HS-5 (cell line): ENCODE data around the gene RAE1.

Experiments used
- DNase-seq: peaks from one replicate; pipeline ENCODE4 v3.0.0-alpha.2; 2012; ENCODE audit warnings: low read depth

The RAE1 gene

DNA sequence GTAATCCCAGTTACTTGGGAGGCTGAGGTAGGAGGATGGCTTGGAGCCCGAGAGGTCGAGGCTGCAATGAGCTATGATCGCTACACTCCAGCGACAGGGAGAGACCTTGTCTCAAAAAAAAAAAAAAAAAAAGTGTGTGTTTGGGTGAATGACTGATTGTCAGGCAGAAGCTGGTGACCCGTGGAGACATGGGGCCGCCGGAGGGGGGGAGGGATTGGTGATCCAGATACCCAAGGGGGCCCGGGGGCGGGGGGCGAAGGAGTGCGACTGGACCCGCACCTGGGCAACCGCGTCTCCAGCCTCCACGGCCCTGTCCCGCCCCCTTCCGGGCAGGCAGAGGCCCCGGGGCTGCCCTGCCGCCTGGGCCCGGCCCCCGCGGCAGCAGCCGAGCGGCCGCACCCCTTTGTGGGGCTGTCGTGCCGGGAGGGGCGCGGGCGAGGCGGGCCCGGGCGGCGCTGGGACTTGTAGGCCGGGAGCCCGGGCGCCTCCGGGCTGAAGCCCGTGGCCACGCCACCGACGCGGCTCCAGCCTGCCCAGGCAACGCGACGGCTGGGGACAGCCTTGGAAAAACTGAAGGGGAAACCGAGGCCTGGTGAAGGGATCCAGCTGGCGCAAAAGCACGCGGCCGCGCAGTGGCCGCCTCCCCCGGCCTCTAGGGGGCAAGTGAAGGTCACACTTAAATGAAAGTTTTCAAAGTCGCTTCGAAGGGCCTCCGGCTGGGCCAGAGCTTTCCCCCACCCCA is 38.1 kb downstream of the RAE1 start:
- DNase-seq = no peak

DNA sequence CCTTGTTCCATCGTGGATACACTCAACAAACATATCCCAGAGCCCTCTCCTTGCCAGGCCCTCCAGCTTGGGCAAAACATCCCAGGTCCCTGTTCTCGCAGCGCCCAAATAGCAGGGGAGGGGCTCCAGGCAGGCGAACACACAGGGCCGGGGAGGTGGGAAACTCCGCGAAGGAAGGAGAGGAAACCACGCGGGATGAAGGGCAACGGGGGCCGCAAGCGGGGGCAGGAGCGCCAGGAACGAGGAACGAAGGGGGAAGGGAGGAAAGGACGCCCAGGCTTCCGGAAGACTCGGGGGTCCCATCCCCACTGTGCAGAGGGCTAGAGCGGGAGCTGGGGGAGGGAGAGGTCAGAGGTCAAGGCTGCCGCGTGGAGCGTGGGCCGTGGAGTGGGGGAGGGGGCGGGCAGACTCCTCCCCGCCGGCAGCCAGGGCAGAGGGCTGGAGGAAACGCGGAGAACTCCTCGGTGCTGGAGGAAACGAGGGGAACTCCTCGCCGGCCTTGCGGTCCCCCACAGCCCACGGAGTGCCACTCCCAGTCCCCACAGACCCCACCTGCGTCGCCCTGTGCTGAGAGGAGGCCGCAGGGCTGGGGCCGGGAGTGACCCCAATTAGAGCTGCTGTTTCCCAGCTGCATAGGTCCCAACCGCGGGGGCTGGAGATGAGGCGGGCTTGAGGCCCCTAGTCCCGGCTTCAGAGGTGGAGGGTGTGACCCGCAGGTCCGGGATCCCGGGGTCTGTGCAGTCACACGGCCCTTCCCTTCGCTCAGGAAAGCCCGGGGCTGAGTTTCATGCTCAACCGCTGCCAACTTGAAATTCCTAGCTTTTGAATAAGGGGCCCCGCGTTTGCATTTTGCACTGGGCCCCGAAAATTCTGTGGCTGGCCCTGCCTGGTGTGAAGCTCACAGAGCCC is 38.9 kb downstream of the RAE1 start:
- no peak for DNase-seq

DNA sequence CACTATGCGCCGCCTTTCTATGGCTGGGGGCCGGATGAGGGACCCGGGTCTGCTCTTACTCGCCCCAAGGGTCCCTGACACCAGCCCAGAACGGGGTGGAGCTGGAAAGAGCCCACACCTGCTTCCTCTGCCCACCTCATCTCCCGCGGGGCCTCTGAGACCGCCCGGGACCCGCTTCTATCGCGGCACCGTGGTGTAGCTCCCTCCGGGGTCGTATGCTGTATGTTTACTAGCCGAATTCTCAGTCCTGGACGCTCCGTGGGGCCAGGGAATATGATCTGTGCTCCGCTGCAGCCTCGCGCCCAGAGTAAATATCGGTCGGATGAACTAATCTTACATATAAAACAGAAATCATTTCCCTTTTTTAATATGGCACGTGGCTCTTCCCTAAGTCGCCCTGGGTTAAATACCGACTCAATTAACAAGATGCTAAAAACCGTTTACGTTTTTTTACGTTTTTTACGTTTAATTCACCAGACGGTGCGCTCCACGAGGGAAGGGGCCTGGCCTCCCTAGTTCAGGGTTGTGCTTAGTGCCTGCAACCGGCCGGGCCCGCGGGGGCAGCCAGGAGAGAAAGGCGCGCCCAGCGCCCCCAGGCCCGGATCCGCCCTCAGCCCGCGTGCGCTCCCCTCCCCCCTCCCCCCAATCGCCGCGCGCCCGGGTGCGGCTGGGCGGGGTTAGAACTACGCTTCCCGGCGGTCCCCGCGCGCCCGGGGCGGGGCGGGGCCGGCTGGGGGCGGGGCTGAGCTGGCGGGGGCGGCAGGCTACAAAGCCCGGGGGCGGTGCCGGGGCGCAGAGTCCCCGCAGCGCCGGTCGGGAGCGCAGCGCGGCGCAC is 39.8 kb downstream of the RAE1 start, which contains the start of gene RBM38:
TSS of gene RBM38 (plus strand) at position 793 of the 835 bp plus-strand sequence. CDS start 186 bp downstream, outside the sequence.
- DNase-seq = no peak

DNA sequence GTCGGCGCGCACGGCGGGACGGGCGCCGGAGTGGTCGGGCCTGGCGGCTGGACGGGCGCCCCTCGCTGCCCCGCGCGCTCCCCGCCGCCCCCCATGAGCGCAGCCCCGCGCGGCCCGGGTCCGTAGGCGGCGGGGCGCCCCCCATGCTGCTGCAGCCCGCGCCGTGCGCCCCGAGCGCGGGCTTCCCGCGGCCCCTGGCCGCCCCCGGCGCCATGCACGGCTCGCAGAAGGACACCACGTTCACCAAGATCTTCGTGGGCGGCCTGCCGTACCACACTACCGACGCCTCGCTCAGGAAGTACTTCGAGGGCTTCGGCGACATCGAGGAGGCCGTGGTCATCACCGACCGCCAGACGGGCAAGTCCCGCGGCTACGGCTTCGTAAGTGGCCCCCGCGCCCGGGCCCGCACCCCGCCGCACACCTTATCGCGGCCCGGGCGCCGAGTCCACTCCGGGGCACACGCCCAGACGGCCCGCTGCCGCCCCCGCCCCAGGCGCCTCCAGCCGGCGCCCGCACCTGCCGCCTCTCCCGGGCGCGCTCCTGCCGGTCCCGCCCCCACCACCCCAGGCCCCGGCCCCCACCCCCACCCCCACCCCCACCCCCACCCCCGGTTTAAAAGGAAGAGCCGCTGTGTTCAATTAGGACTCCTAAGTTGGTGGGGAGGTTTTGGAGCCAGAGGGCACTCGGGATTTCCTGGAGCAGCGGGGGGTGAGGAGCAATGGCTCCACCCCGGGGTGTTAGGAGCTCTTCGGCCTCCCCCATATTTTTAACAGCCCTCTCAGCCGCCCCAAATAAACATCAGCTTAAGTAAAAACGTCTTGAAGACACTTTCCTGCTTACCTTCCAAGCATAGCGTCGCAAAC is 40.6 kb downstream of the RAE1 start:
- DNase-seq = no peak

DNA sequence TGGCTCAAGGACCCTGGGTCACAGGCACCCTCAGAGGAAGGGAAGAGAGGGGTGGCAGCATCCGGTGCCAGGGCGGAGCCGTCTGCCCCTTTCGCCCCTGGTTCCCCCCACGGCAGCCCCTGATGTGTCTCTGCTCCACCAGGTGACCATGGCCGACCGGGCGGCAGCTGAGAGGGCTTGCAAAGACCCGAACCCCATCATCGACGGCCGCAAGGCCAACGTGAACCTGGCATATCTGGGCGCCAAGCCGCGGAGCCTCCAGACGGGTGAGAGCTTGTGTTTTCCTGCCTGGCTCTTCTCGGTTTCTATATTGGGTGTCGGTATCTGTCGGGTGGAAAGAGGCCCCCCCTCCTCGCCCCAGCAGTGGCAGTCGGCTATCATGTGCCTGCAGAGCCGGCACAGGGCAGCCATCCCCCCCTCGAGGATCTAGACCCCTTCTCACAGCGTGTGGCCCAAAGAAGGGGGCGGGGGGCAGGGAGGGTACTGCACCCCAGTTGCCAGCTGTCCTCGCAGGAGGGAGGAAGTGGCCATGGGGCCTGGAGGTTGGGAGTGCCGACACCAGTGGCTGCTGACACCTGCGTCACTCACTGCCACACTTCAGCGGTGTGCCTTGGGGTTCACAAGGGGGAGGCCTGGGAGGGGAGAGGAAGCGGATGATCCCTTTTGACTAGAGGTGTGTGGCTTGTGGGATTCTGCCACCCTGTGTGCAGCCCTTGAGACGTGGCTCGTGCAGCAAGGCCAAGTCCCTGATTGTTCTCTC is 41.6 kb downstream of the RAE1 start:
- DNase-seq = no peak

DNA sequence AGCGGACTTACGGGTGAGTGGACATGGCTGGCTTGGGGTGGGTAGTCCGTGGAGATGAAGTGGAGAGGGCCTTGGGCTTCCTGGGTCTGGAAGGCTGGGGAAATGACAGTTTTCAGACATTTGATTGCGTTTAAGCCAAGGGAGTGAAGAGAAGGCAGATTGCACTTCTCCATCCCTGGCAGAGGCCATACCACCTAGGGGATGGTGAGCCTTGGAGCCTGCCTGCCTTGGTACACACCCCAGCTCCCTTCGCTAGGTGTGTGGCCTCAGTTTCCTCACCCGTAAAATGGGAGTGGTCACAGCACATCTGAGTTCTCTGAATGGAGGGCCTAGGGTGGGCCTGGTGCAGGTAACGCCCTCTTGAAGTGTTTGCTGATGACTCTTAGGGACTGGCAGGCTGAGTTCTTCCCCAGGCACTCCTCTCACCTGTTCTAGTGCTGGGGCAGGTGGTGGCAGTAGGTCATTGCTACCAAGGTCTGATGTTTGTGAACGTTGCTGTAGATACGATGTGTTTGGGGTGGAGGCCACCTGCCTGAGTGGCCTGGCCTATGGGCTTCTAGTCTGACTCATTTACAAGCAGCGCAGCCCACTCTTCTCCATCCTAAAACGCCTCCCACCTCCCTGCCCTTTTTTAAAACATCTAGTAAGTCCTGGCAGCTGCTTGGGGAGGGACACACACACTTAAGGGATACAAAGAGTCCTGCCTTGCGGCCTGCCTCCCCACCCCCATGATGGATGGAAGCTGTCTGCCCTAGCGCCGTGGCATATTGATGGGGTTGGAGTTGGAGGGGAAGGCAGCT is 42.5 kb downstream of the RAE1 start:
- DNase-seq = no peak

DNA sequence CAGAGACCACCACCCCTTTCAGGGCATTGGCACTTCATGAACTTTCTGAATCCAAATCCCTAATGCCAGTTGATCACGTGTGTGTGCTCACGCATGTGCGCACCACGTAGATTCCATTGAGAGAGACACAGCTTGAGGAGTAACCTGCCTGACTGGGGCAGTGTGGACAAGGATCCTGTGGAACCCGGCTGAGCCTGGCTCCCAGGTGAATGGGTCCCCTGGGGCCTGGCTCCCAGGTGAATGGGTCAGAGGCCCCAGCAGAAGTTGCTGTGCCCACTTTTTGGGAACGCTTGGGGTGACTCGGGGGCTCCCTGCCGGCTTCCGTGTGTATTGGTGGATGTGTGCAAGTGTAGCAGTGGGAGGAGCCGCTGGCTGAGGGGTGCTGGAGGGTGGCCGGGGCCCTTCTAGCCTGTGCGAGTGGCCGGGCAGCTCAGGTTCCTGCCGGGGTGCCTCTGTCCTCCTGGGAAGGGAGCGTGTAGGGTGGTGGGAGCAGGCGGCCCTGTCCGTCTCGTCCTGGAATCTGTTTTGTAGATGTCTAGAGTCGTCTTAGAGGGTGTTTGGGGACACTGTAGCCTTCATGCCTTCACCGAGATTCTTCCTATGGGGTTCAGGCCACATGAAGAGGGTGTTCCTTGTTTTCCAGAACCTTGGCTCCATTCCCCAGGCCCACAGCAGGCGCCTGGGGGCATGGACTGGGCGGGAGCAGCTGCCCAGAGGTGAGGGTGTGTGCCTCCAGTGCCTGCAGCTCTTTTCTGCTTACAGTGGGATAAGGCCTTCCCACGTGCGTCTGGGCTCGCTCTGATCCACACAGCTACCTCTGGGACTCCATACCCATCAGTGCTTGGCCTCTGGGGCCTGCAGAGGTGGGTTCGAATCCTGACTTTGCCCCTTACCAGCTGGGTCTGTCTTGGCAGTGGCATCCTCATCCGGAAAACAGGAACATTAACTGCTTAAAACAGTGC is 43.3 kb downstream of the RAE1 start:
- no peak for DNase-seq

DNA sequence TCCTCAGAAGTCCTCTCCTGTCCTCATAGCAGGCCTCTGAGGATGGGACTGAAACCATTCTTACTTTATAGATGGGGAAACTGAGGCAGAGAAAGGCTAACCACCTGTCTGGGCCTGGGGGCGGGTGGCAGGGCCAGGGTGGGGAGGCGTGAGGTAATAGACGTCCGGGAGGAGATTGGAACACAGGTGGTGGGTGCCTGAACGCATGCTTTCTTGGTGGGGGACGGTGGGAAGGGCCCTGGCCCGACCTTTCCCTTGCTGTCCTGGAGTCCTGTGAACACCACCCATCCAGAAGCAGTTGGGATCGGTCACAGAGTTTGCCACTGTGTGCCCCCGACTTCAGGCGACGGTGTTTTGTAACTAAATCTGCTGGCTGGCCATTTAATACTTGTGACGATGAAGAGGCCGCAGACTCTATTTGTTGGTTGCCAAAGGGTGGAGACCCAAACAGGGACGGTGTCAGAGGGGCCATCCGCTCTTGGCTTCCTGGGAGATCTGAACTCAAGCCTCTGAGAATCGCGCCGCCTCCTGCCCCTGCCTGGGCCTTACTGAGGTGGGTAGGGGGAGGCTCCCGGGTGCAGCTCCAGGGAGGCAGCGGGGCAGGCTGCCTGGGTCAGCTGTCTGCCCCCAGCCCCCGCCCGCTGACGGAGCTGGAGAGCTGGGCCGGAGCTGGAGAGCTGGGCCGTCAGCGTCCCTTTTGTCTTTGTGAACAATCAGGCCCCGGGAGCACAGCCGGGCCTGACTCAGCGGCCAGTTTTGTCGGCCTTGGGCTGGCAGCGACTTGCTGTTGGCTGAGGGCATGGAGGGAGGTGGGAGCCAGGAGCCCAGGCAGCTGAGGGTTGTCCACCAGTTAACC is 44.3 kb downstream of the RAE1 start:
- DNase-seq = no peak

DNA sequence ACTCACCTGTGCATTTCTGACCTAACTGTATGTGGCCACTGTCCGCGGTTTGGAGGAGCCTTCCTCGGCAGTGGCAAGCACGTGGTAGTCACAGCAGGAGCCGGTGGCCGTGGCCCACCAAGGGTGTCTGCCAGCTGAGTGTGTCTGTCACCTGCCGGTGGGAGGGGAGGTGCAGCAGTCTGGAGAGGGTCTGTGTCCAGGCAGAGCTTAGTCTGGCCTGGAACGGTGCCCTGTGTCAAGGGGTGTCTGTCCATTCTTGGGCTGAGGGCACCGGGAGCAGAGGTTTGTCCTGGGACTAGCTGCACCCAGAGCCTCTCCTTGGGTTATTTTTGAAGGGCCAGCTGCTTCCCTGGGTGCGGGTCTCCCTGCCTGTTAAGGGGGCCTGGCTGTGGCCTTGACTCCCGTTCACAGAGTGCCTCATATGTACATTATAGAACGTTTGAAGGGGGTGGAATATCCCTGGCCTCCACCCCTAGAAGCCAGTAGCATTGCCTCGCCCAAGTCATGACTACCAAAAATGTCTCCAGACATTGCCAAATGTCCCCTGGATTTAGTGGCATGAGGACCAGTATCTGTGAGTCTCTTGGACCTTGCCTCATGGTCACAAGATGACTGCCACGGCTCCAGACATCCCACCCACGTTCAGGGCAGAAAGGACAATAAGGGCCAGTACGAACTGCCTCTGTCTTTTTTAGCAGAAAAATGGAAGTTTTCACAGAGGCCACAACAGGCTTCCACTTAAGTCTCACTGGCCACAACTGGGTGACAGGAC is 45.3 kb downstream of the RAE1 start:
- DNase-seq = no peak

DNA sequence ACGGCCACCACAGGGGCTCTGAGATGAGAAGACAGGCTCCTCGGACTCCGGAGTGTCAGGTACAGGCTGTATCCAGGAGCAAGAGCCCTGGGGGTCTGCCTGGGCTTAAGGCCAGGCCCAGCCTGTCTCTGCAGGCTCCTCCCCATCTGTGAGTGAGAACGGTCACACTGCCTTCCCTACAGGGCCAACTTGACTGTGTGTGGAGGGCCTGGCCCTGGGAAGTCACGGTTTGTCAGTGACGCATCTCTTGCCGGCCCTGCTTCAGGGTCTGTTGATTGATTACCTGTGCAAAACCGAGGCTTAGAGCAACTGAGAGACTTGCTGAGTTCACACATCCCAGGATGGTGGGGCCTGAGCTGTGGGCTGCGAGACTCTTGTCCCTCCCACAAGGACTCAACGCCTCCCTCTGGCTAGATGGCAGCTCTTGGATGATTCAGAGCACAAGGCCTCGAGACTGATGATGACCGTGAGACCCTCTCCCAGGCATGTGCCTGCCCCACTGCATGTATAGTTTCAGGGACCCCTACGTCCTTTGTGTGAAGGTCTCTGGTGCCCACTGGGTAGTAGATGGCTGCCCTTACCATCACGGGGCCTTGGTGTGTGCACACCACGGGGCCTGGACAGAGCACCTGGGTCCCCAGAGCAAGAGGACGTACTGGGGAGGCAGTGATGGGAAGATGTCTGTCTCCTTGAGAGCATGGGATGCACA is 46.1 kb downstream of the RAE1 start:
- no peak for DNase-seq

DNA sequence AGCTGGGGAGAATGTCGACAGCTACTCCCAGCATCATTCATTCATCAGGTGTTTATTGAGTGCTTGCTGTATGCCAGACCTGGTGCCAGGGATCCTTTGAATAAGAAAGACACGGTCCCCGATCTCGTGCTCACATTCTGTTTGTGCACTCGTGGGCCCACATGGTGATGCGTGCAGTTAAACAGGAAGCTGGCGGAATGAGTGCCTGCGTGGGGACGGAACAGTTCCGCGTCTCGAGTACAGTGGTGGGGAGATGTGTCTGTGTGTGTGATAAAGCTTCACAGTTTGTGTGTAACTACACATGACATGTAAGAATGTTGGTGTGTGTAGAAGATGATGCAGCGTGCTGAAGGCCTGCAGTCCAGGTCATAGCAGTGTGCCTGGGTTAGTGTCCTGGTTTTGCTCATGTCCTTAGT is 46.6 kb downstream of the RAE1 start:
- no peak for DNase-seq

DNA sequence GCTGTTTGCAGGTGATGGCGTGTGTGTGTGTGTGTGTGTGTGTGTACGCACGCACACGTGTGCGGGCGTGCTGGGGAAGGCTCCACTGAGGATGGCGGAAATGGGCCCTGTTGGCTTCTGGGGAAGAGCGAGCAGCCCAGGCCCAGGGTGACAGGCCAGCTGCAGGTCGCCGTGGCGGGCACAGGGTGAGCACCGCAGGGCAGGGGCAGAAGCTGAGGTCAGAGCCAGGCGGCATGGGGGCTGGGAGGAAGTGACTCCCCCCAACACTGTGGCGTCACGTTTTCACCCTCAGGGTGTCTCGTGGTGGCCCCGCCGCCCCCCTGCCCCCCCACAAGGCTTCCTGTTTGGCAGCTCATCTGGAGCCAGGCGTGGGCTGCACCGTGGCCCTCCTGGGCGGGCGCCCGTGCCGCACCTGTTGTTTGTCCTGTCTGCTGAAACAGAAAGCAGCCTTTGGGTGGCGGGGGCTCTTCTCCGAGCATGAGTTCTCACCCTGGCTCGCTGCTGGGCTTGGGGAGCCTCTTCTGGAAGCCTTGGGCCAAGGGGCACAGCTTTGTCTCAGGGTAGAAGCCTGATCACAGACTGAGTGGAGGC is 47.3 kb downstream of the RAE1 start:
- no peak for DNase-seq

DNA sequence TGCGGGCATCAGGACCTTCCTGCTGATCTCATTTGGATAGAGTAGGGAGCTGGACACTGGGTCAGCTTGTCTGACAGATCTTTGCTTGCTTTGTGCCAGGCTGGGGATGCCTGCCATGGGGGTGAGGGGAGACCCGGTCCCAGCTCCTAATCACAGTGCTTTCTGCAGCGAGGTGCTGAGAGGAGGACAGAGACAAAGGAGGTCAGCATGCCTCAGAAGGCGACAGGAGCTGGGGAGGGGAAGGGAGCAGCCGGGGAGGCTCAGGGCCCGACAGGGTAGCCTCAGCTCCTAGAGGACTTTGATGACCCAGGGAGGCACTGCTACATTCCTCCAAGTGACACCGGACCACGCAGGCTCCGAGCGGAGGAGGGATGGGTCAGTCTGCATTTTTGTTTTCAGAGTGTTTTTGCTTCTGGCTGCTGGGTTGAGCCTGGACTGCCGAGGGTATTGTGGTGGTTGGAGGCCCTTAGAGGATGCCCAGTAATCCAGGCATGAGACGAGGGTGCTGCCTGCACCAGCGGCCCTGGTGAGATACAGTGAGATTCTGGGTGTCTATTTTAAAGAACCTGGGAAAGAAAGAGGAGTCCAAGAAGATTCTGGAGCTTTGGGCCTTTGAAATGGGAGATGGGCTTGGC is 48.0 kb downstream of the RAE1 start:
- no peak for DNase-seq

DNA sequence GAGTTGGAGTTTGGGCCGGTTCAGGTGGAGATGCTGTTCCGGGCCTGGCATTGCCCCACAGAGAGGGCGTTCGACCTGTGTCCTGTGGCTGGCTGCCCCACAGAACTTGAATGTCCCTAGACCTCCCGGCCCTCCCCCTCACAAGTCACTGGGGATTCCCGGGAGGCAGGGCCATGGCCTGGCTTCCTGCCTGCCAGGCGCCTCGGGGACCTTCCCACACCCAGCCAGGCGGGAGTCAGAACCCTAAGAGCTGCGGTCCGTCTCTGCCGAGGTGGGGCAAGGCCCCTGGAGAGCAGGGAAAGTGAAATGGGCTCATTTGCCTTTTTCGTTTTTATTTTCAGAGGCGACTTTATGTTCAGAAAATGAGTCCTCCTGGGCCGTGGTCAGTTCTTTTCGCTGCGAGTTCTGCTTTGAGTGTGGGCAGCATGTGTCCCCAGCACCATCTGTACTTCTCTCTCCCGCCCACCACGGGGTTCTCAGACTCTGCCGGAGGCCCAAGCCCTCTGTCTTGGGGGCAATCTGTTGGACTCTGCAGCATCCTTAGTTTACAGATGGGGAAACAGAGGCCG is 48.6 kb downstream of the RAE1 start:
- no peak for DNase-seq

DNA sequence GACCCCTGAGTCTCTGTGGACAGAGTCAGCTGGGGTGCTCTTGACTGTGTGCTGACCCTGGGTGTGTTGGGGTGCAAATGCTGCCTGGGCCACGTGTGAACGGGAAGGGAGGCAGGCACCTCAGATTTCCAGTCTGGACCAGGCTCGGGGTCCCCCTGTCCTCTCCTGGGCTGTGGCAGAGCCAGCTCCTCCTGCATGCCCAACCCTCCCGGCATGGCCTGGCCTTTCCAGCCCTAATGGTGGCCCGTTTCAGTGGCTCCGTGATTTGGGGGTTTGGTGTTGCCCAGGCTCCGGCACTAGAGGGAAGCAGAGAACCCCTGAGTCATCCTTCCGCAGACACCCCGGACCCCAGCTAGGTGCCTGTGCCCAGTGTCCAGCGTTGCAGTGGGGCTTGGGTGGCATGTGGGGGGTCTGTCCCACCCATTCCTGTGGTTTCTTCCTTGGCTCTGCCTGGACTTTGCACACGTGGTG is 49.2 kb downstream of the RAE1 start:
- DNase-seq = no peak
